Measurements from ENCODE around the gene CLCN3.

DNA sequence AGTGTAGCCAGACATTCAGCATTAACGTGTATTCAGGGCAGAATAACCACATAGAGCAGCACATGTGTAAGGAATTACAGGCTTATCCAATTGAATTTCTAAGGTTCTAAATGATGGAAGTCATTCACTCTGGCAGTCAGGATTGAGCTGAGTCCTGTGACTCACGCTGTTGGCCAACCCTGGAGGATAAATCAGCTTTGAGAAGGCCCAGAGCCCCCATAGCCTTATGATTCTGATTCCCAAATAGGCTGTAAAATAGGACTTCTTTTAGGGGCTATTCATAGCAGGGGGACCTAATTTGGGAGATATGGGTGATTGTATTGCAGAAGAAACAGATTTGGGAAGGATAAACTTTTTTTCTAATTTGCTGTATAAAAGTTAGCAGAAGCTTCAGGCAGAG, 145.5 kb downstream of the CLCN3 start:
- TF ChIP-seq, protein P1, sequence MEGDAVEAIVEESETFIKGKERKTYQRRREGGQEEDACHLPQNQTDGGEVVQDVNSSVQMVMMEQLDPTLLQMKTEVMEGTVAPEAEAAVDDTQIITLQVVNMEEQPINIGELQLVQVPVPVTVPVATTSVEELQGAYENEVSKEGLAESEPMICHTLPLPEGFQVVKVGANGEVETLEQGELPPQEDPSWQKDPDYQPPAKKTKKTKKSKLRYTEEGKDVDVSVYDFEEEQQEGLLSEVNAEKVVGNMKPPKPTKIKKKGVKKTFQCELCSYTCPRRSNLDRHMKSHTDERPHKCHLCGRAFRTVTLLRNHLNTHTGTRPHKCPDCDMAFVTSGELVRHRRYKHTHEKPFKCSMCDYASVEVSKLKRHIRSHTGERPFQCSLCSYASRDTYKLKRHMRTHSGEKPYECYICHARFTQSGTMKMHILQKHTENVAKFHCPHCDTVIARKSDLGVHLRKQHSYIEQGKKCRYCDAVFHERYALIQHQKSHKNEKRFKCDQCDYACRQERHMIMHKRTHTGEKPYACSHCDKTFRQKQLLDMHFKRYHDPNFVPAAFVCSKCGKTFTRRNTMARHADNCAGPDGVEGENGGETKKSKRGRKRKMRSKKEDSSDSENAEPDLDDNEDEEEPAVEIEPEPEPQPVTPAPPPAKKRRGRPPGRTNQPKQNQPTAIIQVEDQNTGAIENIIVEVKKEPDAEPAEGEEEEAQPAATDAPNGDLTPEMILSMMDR (IDR thresholded peaks at IDR 0.05), result no peak
- TF ChIP-seq POLR2A (IDR thresholded peaks at IDR 0.05) (no peak), EP300 (IDR thresholded peaks at IDR 0.05) (no peak), POLR2AphosphoS5 (IDR thresholded peaks at IDR 0.05) (no peak)
